Measurements from ENCODE around the gene WNT5A. TPM values are rescaled to one million over a fixed set of nuclear protein-coding genes. Genes with fewer than 3 reads are reported as not detected.
A peak's percentile ranks its signal among the peaks of the same experiment; 100 is the strongest.

WNT5A gene
- 1 to 10 TPM in 5 of 6 experiments, under 1 TPM in 1; 0.64 to 3.6 (median 2.4) TPM for total RNA-seq
- long read RNA-seq, result 0 reads

DNA sequence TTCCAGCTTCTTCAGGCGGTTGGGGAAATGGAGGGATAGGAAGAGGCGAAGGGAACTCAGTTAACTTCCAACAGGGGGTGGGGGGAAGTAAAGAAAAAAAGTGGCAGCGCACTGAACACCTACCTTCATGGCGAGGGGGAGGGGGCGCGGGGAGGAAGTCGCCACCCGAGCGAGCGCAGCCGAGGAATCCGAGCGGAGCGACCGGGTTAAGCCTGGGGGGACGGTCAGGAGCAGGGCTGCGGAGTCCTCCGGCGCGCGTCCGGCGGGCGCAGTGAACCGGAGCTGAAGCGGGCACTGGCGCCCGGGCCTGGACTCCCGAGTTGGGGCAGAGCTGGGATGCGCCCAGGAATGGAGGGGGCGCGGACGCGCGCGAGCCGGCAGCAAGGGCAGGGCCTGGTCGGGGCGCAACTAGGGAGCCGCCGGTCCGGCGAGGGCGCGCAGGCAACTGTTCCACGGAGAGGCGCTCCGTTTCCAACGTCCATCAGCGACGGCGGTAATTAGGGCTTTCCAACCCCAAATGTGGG, at the start of gene WNT5A:
TSS of gene WNT5A (minus strand) at position 450 of the 524 bp plus-strand sequence. CDS start at position 129, 321 bp downstream.
- ATAC-seq (peak; percentile 27 to 56 (median 51)), DNase-seq (peak; percentile 58 to 78 (median 72))
- intact Hi-C loops (cut with DNase I), result loop anchor here (10.0 kb wide), 3 partner anchors 258 to 768 kb away; no protein-coding TSS in a partner anchor
- WGBS (ENCODE audit: insufficient coverage, low coverage, low lambda C conversion rate, missing lambda C conversion rate), result 1% methylated on average over 24 of the region's 52 CpGs
- Histone ChIP-seq H3K4me1 (no peaks in the 10 kb centered on the region), H3K9me3 (no peaks in the 10 kb centered on the region), H3K4me3 (peak within 1 kb of the TSS; percentile 63 to 85 (median 77)), H3K36me3 (no peaks in the 10 kb centered on the region), H3K27ac (peak within 1 kb of the TSS; percentile 33 to 88 (median 79)), H3K27me3 (no peaks in the 10 kb centered on the region)
- TF ChIP-seq, protein P1, sequence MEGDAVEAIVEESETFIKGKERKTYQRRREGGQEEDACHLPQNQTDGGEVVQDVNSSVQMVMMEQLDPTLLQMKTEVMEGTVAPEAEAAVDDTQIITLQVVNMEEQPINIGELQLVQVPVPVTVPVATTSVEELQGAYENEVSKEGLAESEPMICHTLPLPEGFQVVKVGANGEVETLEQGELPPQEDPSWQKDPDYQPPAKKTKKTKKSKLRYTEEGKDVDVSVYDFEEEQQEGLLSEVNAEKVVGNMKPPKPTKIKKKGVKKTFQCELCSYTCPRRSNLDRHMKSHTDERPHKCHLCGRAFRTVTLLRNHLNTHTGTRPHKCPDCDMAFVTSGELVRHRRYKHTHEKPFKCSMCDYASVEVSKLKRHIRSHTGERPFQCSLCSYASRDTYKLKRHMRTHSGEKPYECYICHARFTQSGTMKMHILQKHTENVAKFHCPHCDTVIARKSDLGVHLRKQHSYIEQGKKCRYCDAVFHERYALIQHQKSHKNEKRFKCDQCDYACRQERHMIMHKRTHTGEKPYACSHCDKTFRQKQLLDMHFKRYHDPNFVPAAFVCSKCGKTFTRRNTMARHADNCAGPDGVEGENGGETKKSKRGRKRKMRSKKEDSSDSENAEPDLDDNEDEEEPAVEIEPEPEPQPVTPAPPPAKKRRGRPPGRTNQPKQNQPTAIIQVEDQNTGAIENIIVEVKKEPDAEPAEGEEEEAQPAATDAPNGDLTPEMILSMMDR (IDR thresholded peaks at IDR 0.05), result no peak
- no peak for TF ChIP-seq POLR2A (IDR thresholded peaks at IDR 0.05)

DNA sequence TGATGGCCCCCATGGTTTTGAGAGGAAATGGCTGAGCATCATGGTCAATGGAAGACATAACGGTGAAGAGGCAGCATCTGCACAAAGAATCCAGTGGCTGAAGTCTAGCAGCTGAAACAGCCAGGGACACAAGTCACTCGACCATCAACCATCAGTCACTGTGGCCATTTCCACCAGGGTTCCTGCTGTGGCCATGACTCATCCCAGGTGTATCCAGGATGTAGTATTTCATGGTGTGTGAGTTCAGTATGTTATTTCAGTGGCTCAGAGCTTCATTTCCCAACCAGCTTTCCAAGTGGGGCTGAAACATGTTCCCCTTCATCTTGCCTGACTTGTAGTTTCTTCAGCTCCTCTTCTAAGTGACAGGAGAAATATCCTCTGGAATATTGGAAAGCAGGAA, 47.8 kb upstream of the WNT5A start:
- Histone ChIP-seq H3K27me3 (no peaks in the 10 kb centered on the region), H3K4me3 (no peak overlapping the region), H3K36me3 (no peaks in the 10 kb centered on the region), H3K27ac (no peak overlapping the region), H3K9me3 (no peaks in the 10 kb centered on the region), H3K4me1 (peaks cover 0 to 12% (median 5%) of the 10 kb centered on the region in 4 donors)
- DNase-seq (no peak), ATAC-seq (no peak)
- no peak for TF ChIP-seq POLR2A (IDR thresholded peaks at IDR 0.05)
- TF ChIP-seq, protein P1 (IDR thresholded peaks at IDR 0.05), result no peak
- intact Hi-C loops (cut with DNase I), result no loop called here
- WGBS (ENCODE audit: insufficient coverage, low coverage, low lambda C conversion rate, missing lambda C conversion rate), result no CpG with 5 or more reads among the region's 2 CpGs

DNA sequence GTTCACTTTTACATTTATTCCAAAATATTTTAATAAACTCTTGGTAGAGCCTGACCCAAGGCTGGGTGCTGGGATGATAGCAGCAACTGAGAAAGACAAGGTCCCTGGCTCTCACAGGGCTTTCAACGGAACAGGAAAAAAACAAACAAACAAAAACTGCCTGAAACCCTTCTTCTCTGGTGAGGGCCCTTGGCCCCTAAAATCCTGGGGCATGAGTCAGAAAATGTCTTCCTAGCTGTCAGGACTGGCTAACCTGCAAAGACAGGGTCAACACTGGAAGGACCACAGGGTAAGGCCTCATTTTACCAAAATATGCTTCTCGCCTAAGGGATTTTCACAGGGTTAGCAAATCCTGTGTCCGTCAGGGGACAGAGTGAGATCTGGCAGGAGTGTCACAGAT, 45.7 kb upstream of the WNT5A start:
- Histone ChIP-seq H3K27me3 (no peaks in the 10 kb centered on the region), H3K27ac (no peak overlapping the region), H3K4me3 (no peak overlapping the region), H3K4me1 (peaks cover 0 to 9% (median 4%) of the 10 kb centered on the region in 4 donors), H3K9me3 (no peaks in the 10 kb centered on the region), H3K36me3 (no peaks in the 10 kb centered on the region)
- ATAC-seq (no peak), DNase-seq (no peak)
- 69% methylated on average over 3 of the region's 3 CpGs for WGBS (ENCODE audit: insufficient coverage, low coverage, low lambda C conversion rate, missing lambda C conversion rate)
- intact Hi-C loops (cut with DNase I), result no loop called here
- TF ChIP-seq, protein P1 (IDR thresholded peaks at IDR 0.05), result no peak
- no peak for TF ChIP-seq POLR2A (IDR thresholded peaks at IDR 0.05)

DNA sequence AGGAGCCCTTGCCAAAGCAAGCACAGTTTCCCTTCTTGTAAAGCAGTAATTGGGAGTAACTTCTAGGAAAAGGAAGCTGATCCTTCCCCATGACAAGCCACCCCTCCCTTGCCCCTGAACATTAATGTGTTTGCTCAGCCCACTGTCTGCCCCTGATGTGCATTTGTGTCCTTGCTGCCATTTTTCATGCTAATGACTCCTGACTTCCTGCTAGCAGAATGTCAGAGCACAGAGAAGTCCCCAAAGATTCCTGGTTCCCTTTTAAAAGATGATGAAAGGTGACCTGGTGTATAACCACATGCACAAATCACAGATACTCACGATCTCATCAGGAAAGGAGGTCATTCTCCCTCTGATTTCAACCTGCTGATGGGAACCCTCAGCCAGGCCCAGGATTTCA, 44.2 kb upstream of the WNT5A start:
- no peaks in the 10 kb centered on the region for H3K9me3 ChIP-seq
- intact Hi-C loops (cut with DNase I), result no loop called here
- H3K27ac ChIP-seq, result no peak overlapping the region
- DNase-seq (no peak), ATAC-seq (no peak)
- no peak overlapping the region for H3K4me3 ChIP-seq
- no peaks in the 10 kb centered on the region for H3K27me3 ChIP-seq
- no peaks in the 10 kb centered on the region for H3K36me3 ChIP-seq
- WGBS (ENCODE audit: insufficient coverage, low coverage, low lambda C conversion rate, missing lambda C conversion rate), result 57% methylated on average over 1 of the region's 1 CpG
- H3K4me1 ChIP-seq, result peaks cover 0 to 18% (median 6%) of the 10 kb centered on the region in 4 donors
- TF ChIP-seq POLR2A (IDR thresholded peaks at IDR 0.05), result no peak
- TF ChIP-seq, protein P1 (IDR thresholded peaks at IDR 0.05), result no peak

Measured in right lobe of liver (tissue), 6 donors.